GM12872 (cell line): ENCODE results near the gene SMAD7.

Source experiments
- TF ChIP-seq, protein P1 (sequence below): IDR thresholded peaks from 3 replicates; pipeline ENCODE4 v1.5.1; 2011; ENCODE audit warnings: low read depth, mild to moderate bottlenecking, low read length, moderate library complexity; ENCODE audit not compliant: insufficient read depth

The SMAD7 gene

DNA sequence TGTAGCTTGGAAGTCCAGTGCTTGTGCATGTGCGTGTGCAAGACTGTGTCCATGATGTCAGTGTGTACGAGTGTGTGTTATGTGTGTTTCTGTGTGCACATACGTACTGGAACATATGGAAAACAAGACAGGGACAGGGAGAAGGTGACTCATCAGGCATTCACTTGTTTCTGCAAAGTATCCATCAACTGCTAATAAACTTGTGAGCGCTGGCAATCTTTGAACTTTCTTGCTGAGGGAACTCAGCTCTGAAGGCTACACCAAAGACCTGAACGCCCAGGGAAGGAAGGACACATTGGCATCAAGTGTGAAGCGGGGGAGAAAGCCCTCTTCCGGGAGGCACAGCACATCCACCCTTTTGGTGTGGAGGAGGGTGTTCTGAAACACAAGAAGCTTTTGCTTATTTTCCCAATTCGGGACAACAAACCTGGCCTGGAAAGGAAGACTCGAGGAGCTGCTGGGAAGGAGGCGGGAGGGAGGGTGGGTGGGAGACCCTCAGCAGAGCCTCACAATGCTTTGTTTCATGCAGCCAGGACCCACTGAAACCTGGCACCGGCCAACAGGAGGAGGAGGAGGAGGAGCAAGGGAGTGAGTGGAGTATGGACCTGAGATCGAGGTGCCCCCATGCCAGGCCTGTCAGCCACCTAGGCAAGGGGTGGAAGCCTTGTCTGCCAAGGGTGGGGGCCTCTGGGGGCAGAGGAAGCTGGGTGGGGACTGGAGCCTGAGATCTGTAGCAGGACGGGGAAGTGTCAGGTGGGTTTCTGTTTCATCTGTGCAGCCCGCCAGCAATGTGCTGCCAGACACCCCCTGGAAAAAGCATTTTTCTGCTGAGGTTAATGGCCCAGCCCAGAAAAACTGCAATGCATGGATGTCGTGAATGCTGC, 26.8 kb downstream of the SMAD7 start:
- TF ChIP-seq, protein P1, sequence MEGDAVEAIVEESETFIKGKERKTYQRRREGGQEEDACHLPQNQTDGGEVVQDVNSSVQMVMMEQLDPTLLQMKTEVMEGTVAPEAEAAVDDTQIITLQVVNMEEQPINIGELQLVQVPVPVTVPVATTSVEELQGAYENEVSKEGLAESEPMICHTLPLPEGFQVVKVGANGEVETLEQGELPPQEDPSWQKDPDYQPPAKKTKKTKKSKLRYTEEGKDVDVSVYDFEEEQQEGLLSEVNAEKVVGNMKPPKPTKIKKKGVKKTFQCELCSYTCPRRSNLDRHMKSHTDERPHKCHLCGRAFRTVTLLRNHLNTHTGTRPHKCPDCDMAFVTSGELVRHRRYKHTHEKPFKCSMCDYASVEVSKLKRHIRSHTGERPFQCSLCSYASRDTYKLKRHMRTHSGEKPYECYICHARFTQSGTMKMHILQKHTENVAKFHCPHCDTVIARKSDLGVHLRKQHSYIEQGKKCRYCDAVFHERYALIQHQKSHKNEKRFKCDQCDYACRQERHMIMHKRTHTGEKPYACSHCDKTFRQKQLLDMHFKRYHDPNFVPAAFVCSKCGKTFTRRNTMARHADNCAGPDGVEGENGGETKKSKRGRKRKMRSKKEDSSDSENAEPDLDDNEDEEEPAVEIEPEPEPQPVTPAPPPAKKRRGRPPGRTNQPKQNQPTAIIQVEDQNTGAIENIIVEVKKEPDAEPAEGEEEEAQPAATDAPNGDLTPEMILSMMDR = no peak

DNA sequence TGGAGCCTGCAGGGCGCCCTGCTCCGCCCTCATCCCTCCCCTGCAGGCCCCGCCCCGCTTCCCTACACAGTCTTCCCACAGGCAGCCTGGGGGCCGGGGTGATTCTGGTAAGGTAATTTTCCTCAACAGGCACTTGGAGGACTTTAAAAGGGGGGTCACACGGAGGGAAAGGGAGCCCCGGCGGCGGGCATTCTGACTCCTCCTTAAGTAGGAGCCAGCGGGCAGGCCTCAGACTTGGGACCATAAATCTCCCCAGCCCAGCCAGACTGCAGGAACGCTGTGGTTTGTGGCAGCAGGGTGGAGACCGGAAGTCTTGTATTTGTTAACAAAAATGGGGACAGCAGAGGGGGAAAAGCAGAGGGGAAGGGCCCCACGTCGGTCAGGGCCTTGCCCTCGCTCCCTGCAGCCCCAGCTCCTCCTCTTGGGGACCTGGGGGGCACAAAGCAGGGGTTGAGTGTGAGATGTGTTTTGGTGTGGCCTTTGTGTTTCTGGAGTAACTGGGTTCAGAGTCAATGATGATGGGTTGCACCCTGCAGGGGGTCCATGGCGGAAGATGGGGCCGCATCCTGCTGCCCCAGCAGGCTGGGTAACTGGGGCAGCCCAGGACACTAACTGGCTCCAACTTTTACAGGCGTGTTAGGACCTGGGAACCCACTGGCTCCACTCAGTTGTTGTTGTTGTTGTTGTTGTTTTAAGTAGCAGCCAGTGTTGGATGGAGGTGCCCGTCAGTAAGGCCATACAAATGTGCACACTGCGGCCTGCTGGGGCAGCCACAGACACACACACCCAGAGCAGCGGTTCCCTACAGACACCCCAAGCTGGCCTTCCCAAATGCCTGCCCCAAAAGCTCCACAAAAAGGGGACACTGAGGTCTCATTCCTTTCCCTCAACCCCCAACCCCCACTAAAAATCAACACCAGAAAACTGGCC, 27.7 kb downstream of the SMAD7 start:
- TF ChIP-seq, protein P1 = no peak

DNA sequence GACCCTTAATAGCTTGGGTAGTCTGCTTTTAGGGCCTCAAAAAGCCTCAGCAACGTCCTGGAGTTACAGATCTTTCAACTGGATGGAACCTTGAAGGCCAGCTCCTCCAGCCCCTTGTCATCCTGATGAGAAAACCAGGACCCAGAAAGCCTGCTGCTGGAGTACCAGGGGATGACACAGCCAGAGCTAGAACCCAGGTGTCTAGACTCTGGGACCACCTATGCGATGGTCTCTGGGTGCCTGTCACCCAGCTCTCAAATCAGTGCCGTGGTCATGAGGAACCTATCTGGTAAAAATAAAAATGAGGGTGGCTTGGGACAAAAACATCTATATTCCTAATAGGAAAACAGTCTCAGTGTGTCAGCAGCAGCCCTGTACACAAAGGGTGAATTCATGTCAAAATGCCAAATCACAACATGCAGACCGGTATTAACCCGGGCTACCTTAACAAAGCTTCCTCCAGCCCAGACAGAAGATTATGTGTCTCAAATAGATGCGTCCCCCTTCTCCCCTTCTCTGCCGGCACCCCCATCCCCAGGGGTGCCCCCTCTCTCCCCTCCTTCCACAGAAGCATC, 28.5 kb downstream of the SMAD7 start:
- TF ChIP-seq, protein P1 = no peak

DNA sequence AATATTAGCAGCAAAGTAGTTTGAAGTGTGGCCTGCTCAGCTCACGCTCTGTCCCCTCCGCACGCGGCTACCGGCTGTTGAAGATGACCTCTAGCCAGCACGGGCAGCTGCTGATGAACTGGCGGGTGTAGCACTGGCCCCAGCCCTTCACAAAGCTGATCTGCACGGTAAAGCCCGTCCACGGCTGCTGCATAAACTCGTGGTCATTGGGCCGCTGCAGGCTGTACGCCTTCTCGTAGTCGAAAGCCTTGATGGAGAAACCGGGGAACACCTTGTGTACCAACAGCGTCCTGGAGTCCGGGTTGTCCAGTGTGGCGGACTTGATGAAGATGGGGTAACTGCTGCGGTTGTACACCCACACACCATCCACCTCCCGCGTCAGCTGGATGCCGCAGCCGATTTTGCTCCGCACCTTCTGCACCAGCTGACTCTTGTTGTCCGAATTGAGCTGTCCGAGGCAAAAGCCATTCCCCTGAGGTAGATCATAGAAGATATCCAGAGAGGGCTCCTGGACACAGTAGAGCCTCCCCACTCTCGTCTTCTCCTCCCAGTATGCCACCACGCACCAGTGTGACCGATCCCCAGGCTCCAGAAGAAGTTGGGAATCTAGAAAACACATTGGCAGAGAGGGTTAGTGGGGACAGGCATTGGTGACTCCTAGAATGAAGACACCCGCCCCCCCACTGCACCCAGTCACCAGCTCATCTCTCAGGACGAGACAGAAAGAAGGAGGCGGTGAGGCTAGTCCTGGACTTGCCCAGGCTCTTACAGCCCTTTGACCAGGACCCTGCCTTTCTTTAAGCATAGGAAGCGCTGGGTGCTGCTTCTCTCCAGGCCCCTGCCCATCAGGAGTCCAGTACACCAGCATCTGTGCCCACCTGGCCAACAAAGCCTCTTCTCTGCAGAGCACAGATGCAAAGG, 29.2 kb downstream of the SMAD7 start:
- TF ChIP-seq, protein P1 = no peak

DNA sequence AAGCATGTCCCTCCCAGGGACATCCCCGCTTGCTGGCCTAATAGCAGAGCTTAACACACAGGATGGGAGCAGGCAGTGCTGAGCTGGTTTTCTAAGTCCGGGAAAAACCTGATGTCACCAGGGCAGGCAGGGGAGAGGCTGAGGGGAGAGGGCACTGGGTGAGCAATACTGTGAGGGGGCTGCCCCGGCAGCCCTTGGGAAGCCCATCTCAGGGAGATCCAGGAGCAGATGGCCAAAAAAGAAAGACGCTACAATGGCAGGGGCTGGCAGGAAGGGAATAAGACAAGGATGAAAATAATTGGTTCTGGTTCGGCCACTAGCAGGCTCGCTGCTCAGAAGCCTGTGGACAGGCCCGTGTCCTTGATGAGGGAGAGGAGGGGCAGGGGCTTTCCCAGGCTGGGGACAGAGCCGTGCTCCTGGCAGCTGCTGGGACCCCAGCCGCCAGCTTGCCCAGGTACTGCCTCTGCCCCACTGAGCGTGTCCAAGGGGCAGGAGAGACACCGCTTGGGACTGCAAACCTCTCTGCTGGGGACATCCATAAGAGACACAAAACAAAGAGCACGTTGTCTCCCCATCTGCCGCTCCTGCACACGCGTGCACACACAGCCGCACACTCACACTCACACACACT, 30.2 kb downstream of the SMAD7 start:
- TF ChIP-seq, protein P1 = no peak

DNA sequence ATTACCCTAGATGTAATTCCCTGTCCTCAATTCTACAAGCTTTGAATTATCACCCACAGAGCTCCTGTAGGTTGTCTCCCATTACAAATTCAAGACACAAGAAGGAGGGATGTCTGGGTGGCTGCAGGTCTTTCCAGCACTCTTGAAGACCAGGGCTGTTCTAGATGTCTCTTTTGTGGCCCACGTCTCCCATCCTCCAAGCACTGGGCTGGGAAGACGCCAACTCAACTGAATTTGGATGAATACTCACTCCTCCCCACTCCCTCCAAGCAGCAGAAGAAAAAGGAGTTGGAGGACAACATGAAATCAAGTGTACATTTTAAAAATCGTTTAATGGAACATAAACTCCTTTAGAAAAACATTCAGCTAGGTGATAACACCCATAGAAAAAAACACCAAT, 31.2 kb downstream of the SMAD7 start:
- TF ChIP-seq, protein P1 = no peak
